HEK293 (cell line): Measurements from ENCODE around the gene DDX39A.

Source experiments
- GLIS2 ChIP-seq: fragments of 450-650 bp; formaldehyde crosslinking; IDR thresholded peaks from 2 replicates; pipeline ENCODE4 v1.5.1; 2016; ENCODE audit warnings: missing biosample characterization, missing genetic modification characterization
- HOXA7 ChIP-seq: sonication (generic); formaldehyde crosslinking; IDR thresholded peaks from 2 replicates; pipeline ENCODE4 v1.8.1; 2022; ENCODE audit warnings: missing genetic modification reagents, borderline replicate concordance
- KLF1 ChIP-seq: fragments of 450-650 bp; formaldehyde crosslinking; IDR thresholded peaks from 2 replicates; pipeline ENCODE4 v1.5.1; 2016; ENCODE audit warnings: missing biosample characterization, missing genetic modification characterization
- KLF16 ChIP-seq: fragments of 450-650 bp; formaldehyde crosslinking; IDR thresholded peaks from 2 replicates; pipeline ENCODE4 v1.5.1; 2017; ENCODE audit warnings: missing biosample characterization, missing genetic modification characterization
- KLF9 ChIP-seq: fragments of 450-650 bp; formaldehyde crosslinking; IDR thresholded peaks from 2 replicates; pipeline ENCODE4 v1.5.1; 2016; ENCODE audit warnings: missing biosample characterization, missing genetic modification characterization, low read depth
- SP2 ChIP-seq: fragments of 450-650 bp; formaldehyde crosslinking; IDR thresholded peaks from 2 replicates; pipeline ENCODE4 v1.5.1; 2016; ENCODE audit warnings: missing biosample characterization, missing genetic modification characterization
- SP7 ChIP-seq: fragments of 450-650 bp; formaldehyde crosslinking; IDR thresholded peaks from 2 replicates; pipeline ENCODE4 v1.5.1; 2016; ENCODE audit warnings: missing biosample characterization, missing genetic modification characterization
- ZBTB17 ChIP-seq: fragments of 450-650 bp; formaldehyde crosslinking; IDR thresholded peaks from 2 replicates; pipeline ENCODE4 v1.5.1; 2016; ENCODE audit warnings: missing biosample characterization, missing genetic modification characterization
- ZBTB7A ChIP-seq: fragments of 450-650 bp; formaldehyde crosslinking; IDR thresholded peaks from 2 replicates; pipeline ENCODE4 v1.5.1; 2016; ENCODE audit warnings: low read depth, missing biosample characterization, missing genetic modification characterization
- ZFP3 ChIP-seq: fragments of 450-650 bp; formaldehyde crosslinking; IDR thresholded peaks from 2 replicates; pipeline ENCODE4 v1.5.1; 2016; ENCODE audit warnings: low read depth, missing biosample characterization, missing genetic modification characterization
- ZNF175 ChIP-seq: fragments of 450-650 bp; formaldehyde crosslinking; IDR thresholded peaks from 2 replicates; pipeline ENCODE4 v1.5.1; 2016; ENCODE audit warnings: missing biosample characterization, missing genetic modification characterization
- ZNF202 ChIP-seq: fragments of 450-650 bp; formaldehyde crosslinking; IDR thresholded peaks from 2 replicates; pipeline ENCODE4 v1.5.1; 2016; ENCODE audit warnings: missing biosample characterization, missing genetic modification characterization, borderline replicate concordance
- ZNF394 ChIP-seq: fragments of 450-650 bp; formaldehyde crosslinking; IDR thresholded peaks from 2 replicates; pipeline ENCODE4 v1.5.1; 2016; ENCODE audit warnings: missing biosample characterization, missing genetic modification characterization, mild to moderate bottlenecking, moderate library complexity, borderline replicate concordance
- ZNF404 ChIP-seq: fragments of 450-650 bp; formaldehyde crosslinking; IDR thresholded peaks from 2 replicates; pipeline ENCODE4 v1.5.1; 2017; ENCODE audit warnings: missing biosample characterization, missing genetic modification characterization
- ZNF416 ChIP-seq: fragments of 450-650 bp; formaldehyde crosslinking; IDR thresholded peaks from 2 replicates; pipeline ENCODE4 v1.5.1; 2016; ENCODE audit warnings: missing biosample characterization, missing genetic modification characterization
- ZNF561 ChIP-seq: fragments of 450-650 bp; IDR thresholded peaks from 2 replicates; pipeline ENCODE4 v1.5.1; 2018; ENCODE audit warnings: missing biosample characterization, missing genetic modification characterization, borderline replicate concordance
- ZNF623 ChIP-seq: fragments of 450-650 bp; formaldehyde crosslinking; IDR thresholded peaks from 2 replicates; pipeline ENCODE4 v1.5.1; 2016; ENCODE audit warnings: missing biosample characterization, missing genetic modification characterization
- ZNF658 ChIP-seq: fragments of 450-650 bp; formaldehyde crosslinking; IDR thresholded peaks from 2 replicates; pipeline ENCODE4; 2016; ENCODE audit warnings: missing biosample characterization, missing genetic modification characterization
- ZNF664 ChIP-seq: fragments of 450-650 bp; formaldehyde crosslinking; IDR thresholded peaks from 2 replicates; pipeline ENCODE4 v1.5.1; 2016; ENCODE audit warnings: missing biosample characterization, missing genetic modification characterization
- ZNF76 ChIP-seq: fragments of 450-650 bp; formaldehyde crosslinking; IDR thresholded peaks from 2 replicates; pipeline ENCODE4; 2016; ENCODE audit warnings: low read depth, missing biosample characterization, missing genetic modification characterization, borderline replicate concordance
- ZNF777 ChIP-seq: fragments of 450-650 bp; formaldehyde crosslinking; IDR thresholded peaks from 2 replicates; pipeline ENCODE4 v1.5.1; 2017; ENCODE audit warnings: missing biosample characterization, missing genetic modification characterization, borderline replicate concordance
- ZSCAN16 ChIP-seq: fragments of 450-650 bp; formaldehyde crosslinking; IDR thresholded peaks from 2 replicates; pipeline ENCODE4 v1.5.1; 2016; ENCODE audit warnings: missing biosample characterization, missing genetic modification characterization
- ZXDB ChIP-seq: fragments of 450-650 bp; formaldehyde crosslinking; IDR thresholded peaks from 2 replicates; pipeline ENCODE4 v1.5.1; 2016; ENCODE audit warnings: missing biosample characterization, missing genetic modification characterization
- TF ChIP-seq, protein P1 (sequence below): fragments of 450-650 bp; formaldehyde crosslinking; IDR thresholded peaks from 2 replicates; pipeline ENCODE4 v1.5.1; 2016; ENCODE audit warnings: missing biosample characterization, missing genetic modification characterization
- TF ChIP-seq, protein P2 (sequence below): fragments of 450-650 bp; formaldehyde crosslinking; optimal IDR thresholded peaks from 2 replicates; pipeline ENCODE3; 2016; ENCODE audit warnings: missing biosample characterization, mild to moderate bottlenecking, missing genetic modification characterization
- TF ChIP-seq, protein P3 (sequence below): fragments of 450-650 bp; formaldehyde crosslinking; IDR thresholded peaks from 2 replicates; pipeline ENCODE4 v1.5.1; 2016; ENCODE audit warnings: missing biosample characterization, missing genetic modification characterization
- TF ChIP-seq, protein P4 (sequence below): fragments of 450-650 bp; formaldehyde crosslinking; IDR thresholded peaks from 2 replicates; pipeline ENCODE4 v1.5.1; 2016; ENCODE audit warnings: missing biosample characterization, missing genetic modification characterization, low read depth
- TF ChIP-seq, protein P5 (sequence below): fragments of 450-650 bp; formaldehyde crosslinking; IDR thresholded peaks from 2 replicates; pipeline ENCODE4 v1.5.1; 2016; ENCODE audit warnings: missing biosample characterization, missing genetic modification characterization
- TF ChIP-seq, protein P6 (sequence below): fragments of 450-650 bp; formaldehyde crosslinking; IDR thresholded peaks from 2 replicates; pipeline ENCODE4 v1.5.1; 2016; ENCODE audit warnings: missing biosample characterization, missing genetic modification characterization

DDX39A gene

DNA sequence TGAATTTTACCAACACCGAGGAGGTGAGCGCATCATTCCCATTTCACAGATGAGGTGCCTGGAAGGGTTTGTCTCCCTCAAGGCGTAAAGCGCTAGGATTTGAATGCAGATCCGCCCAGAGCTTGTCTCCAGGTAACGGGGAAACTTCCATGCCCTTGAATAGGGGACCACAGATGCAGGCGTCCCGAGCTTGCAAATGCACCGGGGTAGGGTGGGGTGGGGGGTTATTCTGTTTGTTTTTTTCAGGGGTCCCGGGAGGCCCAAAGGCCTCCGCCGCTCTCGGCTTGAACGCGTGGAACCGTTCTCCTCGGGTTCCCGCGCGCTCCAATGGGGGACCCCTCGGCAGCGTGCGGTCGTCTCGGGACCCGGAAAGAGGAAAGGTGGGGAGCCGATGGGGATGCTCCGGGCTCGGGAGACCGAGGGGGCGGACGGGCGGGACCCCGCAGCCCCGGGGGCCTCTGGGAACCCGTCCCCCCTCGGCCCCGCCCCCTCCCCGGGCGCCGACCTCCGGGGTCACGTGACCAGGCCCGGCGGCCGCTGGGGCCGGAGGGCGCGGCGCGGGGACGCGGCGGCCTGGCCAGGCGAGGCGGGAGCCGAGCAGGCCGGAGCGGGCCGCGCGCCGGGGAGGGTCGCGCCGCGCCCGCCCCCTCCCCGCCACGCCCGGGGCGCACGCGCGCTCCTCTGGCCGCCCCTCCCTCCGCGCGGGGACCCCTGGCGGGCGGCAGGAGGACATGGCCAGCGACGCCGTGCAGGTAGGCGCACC, 13.8 kb upstream of the DDX39A start, which contains the start of gene PKN1 (continued):
- TF ChIP-seq, protein P1, sequence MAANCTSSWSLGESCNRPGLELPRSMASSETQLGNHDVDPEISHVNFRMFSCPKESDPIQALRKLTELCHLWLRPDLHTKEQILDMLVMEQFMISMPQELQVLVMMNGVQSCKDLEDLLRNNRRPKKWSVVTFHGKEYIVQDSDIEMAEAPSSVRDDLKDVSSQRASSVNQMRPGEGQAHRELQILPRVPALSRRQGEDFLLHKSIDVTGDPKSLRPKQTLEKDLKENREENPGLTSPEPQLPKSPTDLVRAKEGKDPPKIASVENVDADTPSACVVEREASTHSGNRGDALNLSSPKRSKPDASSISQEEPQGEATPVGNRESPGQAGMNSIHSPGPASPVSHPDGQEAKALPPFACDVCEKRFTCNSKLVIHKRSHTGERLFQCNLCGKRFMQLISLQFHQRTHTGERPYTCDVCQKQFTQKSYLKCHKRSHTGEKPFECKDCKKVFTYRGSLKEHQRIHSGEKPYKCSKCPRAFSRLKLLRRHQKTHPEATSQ (tag by site-specific recombination): no peak
- peak; percentile 49 for TF ChIP-seq GLIS2 (tag by site-specific recombination)
- TF ChIP-seq SP7 (tag by site-specific recombination): peak; percentile 52; the same call in 1 of the 2 replicates
- TF ChIP-seq ZNF623 (tag by site-specific recombination): peak; percentile 18; the same call in 1 of the 2 replicates
- 0 out of 2 replicates have a peak, but pooled peaks have one; percentile 32 for TF ChIP-seq ZBTB7A (tag by site-specific recombination)
- TF ChIP-seq ZNF394 (tag by site-specific recombination): 0 out of 2 replicates have a peak, but pooled peaks have one; percentile 13
- no peak for TF ChIP-seq HOXA7 (CRISPR knock-in tag)
- peak; percentile 47 for TF ChIP-seq SP2 (tag by site-specific recombination)
- no peak for TF ChIP-seq ZNF175 (tag by site-specific recombination)
- peak; percentile 62; the same call in 1 of the 2 replicates for TF ChIP-seq ZNF561 (tag by site-specific recombination)
- peak; percentile 33 for TF ChIP-seq KLF1 (tag by site-specific recombination)
- TF ChIP-seq ZFP3 (tag by site-specific recombination): no peak
- TF ChIP-seq ZNF202 (tag by site-specific recombination): no peak
- TF ChIP-seq, protein P2, sequence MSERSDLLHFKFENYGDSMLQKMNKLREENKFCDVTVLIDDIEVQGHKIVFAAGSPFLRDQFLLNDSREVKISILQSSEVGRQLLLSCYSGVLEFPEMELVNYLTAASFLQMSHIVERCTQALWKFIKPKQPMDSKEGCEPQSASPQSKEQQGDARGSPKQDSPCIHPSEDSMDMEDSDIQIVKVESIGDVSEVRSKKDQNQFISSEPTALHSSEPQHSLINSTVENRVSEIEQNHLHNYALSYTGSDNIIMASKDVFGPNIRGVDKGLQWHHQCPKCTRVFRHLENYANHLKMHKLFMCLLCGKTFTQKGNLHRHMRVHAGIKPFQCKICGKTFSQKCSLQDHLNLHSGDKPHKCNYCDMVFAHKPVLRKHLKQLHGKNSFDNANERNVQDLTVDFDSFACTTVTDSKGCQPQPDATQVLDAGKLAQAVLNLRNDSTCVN (tag by site-specific recombination): peak; percentile 41
- TF ChIP-seq ZNF76 (tag by site-specific recombination): peak; percentile 71
- no peak for TF ChIP-seq ZNF404 (tag by site-specific recombination)
- TF ChIP-seq KLF16: 0 out of 2 replicates have a peak, but pooled peaks have one; percentile 47
- peak; percentile 80; the same call in 1 of the 2 replicates for TF ChIP-seq KLF9 (tag by site-specific recombination)
- TF ChIP-seq ZNF658 (tag by site-specific recombination): no peak
- TF ChIP-seq ZSCAN16 (tag by site-specific recombination): no peak
- TF ChIP-seq, protein P3, sequence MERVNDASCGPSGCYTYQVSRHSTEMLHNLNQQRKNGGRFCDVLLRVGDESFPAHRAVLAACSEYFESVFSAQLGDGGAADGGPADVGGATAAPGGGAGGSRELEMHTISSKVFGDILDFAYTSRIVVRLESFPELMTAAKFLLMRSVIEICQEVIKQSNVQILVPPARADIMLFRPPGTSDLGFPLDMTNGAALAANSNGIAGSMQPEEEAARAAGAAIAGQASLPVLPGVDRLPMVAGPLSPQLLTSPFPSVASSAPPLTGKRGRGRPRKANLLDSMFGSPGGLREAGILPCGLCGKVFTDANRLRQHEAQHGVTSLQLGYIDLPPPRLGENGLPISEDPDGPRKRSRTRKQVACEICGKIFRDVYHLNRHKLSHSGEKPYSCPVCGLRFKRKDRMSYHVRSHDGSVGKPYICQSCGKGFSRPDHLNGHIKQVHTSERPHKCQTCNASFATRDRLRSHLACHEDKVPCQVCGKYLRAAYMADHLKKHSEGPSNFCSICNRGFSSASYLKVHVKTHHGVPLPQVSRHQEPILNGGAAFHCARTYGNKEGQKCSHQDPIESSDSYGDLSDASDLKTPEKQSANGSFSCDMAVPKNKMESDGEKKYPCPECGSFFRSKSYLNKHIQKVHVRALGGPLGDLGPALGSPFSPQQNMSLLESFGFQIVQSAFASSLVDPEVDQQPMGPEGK: peak; percentile 86
- no peak for TF ChIP-seq ZNF416
- peak; percentile 55; the same call in 1 of the 2 replicates for TF ChIP-seq ZXDB
- TF ChIP-seq, protein P4, sequence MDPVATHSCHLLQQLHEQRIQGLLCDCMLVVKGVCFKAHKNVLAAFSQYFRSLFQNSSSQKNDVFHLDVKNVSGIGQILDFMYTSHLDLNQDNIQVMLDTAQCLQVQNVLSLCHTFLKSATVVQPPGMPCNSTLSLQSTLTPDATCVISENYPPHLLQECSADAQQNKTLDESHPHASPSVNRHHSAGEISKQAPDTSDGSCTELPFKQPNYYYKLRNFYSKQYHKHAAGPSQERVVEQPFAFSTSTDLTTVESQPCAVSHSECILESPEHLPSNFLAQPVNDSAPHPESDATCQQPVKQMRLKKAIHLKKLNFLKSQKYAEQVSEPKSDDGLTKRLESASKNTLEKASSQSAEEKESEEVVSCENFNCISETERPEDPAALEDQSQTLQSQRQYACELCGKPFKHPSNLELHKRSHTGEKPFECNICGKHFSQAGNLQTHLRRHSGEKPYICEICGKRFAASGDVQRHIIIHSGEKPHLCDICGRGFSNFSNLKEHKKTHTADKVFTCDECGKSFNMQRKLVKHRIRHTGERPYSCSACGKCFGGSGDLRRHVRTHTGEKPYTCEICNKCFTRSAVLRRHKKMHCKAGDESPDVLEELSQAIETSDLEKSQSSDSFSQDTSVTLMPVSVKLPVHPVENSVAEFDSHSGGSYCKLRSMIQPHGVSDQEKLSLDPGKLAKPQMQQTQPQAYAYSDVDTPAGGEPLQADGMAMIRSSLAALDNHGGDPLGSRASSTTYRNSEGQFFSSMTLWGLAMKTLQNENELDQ (tag by site-specific recombination): no peak
- TF ChIP-seq ZBTB17: peak; percentile 20; the same call in 1 of the 2 replicates
- no peak for TF ChIP-seq ZNF664
- TF ChIP-seq, protein P5, sequence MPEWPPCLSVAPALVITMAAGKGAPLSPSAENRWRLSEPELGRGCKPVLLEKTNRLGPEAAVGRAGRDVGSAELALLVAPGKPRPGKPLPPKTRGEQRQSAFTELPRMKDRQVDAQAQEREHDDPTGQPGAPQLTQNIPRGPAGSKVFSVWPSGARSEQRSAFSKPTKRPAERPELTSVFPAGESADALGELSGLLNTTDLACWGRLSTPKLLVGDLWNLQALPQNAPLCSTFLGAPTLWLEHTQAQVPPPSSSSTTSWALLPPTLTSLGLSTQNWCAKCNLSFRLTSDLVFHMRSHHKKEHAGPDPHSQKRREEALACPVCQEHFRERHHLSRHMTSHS: no peak
- TF ChIP-seq, protein P6, sequence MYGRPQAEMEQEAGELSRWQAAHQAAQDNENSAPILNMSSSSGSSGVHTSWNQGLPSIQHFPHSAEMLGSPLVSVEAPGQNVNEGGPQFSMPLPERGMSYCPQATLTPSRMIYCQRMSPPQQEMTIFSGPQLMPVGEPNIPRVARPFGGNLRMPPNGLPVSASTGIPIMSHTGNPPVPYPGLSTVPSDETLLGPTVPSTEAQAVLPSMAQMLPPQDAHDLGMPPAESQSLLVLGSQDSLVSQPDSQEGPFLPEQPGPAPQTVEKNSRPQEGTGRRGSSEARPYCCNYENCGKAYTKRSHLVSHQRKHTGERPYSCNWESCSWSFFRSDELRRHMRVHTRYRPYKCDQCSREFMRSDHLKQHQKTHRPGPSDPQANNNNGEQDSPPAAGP (tag by site-specific recombination): no peak
- peak; percentile 62; the same call in 1 of the 2 replicates for TF ChIP-seq ZNF777 (tag by site-specific recombination)
